ENCODE results near the gene JOSD2.

DNA sequence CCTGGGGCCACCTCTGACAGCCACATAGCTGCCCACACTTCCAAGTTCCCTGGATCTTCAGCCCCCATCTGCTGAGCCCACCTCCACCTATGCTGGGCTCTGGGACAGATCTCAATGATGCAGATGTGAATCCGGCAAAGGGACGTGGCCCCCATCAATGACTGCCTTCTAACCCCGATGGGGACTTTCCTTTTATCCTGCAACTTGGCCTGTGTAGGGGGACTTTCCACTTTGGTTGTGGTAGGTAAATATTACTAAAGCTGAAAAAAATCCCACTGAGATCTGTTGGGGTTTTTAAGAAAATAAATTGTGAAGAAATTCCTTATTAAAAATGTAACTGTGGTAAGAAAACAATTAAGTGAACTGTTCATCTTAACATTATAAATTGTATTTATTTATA lies 23.5 kb upstream of the JOSD2 start:
- TF ChIP-seq, protein P1, sequence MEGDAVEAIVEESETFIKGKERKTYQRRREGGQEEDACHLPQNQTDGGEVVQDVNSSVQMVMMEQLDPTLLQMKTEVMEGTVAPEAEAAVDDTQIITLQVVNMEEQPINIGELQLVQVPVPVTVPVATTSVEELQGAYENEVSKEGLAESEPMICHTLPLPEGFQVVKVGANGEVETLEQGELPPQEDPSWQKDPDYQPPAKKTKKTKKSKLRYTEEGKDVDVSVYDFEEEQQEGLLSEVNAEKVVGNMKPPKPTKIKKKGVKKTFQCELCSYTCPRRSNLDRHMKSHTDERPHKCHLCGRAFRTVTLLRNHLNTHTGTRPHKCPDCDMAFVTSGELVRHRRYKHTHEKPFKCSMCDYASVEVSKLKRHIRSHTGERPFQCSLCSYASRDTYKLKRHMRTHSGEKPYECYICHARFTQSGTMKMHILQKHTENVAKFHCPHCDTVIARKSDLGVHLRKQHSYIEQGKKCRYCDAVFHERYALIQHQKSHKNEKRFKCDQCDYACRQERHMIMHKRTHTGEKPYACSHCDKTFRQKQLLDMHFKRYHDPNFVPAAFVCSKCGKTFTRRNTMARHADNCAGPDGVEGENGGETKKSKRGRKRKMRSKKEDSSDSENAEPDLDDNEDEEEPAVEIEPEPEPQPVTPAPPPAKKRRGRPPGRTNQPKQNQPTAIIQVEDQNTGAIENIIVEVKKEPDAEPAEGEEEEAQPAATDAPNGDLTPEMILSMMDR (IDR thresholded peaks at IDR 0.05; ENCODE audit: extremely low read depth in 1 of 2, insufficient read depth in 1 of 2, low read depth in 1 of 2, low read length in 2 of 2): no peak
- TF ChIP-seq POLR2AphosphoS5 (IDR thresholded peaks at IDR 0.05; ENCODE audit: insufficient read depth, low read depth, low read length) (no peak), POLR2A (IDR thresholded peaks at IDR 0.05; ENCODE audit: low read depth, low read length) (no peak), EZH2 (IDR thresholded peaks at IDR 0.05; ENCODE audit: borderline replicate concordance, low read depth, low read length, severe bottlenecking) (no peak), JUN (IDR thresholded peaks at IDR 0.05; ENCODE audit: borderline replicate concordance, insufficient read depth, insufficient read length, low read depth) (no peak)

Data from endothelial cell of umbilical vein (primary cell).